ENCODE results near the gene EFCAB10.

Gene EFCAB10

DNA sequence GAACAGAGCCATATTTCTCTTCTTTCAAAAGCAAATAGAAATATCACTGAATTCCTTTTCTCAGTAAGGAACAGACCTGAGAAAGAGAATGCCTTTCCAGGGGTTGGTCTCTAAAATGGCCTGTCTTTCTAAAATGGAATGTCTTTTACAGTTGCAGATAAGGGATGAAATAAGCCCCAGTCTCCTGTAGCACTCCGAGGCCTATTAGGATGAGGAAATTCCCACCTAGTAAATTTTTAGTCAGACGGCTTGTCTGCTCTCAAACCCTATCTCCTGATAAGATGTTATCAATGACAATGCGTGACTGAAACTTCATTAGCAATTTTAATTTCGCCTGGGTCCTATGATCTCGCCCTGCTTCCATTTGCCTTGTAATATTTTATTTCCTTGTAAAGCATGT lies 2.9 kb upstream of the EFCAB10 start:
- H3F3A ChIP-seq (ENCODE audit: control insufficient read depth, insufficient read depth), result peaks cover 2% of the 10 kb centered on the region; the same call in 1 of the 2 replicates
- no peak overlapping the region for H3K4me3 ChIP-seq (ENCODE audit: low read length)
- H3K27ac ChIP-seq (ENCODE audit: low read depth, low read length), result no peak overlapping the region
- no peaks in the 10 kb centered on the region for H4K20me1 ChIP-seq (ENCODE audit: control insufficient read depth, insufficient read depth, low read depth, low read length)
- H3K79me2 ChIP-seq (ENCODE audit: control insufficient read depth, low read length), result no peaks in the 10 kb centered on the region
- no peaks in the 10 kb centered on the region for H3K9me3 ChIP-seq (ENCODE audit: control insufficient read depth, insufficient read depth, low read length)
- peaks cover 40% of the 10 kb centered on the region for H3K4me1 ChIP-seq (ENCODE audit: control insufficient read depth, low read length)
- no peaks in the 10 kb centered on the region for H3K27me3 ChIP-seq (ENCODE audit: control insufficient read depth, low read length)
- TF ChIP-seq EZH2phosphoT487 (IDR thresholded peaks at IDR 0.05; ENCODE audit: borderline replicate concordance, low read length), result no peak
- TF ChIP-seq, protein P1, sequence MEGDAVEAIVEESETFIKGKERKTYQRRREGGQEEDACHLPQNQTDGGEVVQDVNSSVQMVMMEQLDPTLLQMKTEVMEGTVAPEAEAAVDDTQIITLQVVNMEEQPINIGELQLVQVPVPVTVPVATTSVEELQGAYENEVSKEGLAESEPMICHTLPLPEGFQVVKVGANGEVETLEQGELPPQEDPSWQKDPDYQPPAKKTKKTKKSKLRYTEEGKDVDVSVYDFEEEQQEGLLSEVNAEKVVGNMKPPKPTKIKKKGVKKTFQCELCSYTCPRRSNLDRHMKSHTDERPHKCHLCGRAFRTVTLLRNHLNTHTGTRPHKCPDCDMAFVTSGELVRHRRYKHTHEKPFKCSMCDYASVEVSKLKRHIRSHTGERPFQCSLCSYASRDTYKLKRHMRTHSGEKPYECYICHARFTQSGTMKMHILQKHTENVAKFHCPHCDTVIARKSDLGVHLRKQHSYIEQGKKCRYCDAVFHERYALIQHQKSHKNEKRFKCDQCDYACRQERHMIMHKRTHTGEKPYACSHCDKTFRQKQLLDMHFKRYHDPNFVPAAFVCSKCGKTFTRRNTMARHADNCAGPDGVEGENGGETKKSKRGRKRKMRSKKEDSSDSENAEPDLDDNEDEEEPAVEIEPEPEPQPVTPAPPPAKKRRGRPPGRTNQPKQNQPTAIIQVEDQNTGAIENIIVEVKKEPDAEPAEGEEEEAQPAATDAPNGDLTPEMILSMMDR (IDR thresholded peaks at IDR 0.05; ENCODE audit: low read depth, low read length, poor library complexity, severe bottlenecking), result no peak
- no peak overlapping the region for H3K4me2 ChIP-seq (ENCODE audit: low read length)
- H3K9me2 ChIP-seq (replicated peaks; ENCODE audit: control insufficient read depth, low read length), result no peaks in the 10 kb centered on the region
- H3K36me3 ChIP-seq (ENCODE audit: control insufficient read depth, low read length), result no peaks in the 10 kb centered on the region

DNA sequence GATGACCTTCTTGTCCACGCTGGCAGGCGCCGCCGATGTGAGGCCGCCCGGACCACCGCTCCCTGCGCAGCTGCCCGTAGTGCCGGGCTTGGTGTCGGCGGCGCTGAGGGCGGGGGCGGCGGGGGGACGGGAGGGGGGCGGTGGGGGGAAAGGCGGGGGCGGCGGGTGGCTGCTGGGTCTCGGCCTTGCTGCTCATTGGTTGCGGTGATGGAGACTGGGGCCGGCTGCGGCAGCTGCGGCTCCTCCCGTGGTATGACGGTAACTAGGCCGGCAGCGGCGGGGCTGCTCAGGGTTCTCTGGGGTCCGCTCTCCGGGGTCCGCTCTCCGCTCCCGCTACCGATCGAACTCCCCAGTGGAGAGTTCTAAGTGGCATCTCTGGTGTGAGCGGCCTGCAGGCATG lies 1.8 kb upstream of the EFCAB10 start:
- Histone ChIP-seq H3K36me3 (ENCODE audit: control insufficient read depth, low read length) (no peaks in the 10 kb centered on the region), H3K27me3 (ENCODE audit: control insufficient read depth, low read length) (no peaks in the 10 kb centered on the region), H3K4me2 (ENCODE audit: low read length) (no peak overlapping the region), H3K4me1 (ENCODE audit: control insufficient read depth, low read length) (peaks cover 29% of the 10 kb centered on the region), H4K20me1 (ENCODE audit: control insufficient read depth, insufficient read depth, low read depth, low read length) (no peaks in the 10 kb centered on the region), H3K27ac (ENCODE audit: low read depth, low read length) (no peak overlapping the region), H3K9me3 (ENCODE audit: control insufficient read depth, insufficient read depth, low read length) (no peaks in the 10 kb centered on the region), H3F3A (ENCODE audit: control insufficient read depth, insufficient read depth) (peaks cover 2% of the 10 kb centered on the region; the same call in 1 of the 2 replicates), H3K79me2 (ENCODE audit: control insufficient read depth, low read length) (no peaks in the 10 kb centered on the region), H3K9me2 (replicated peaks; ENCODE audit: control insufficient read depth, low read length) (no peaks in the 10 kb centered on the region), H3K4me3 (ENCODE audit: low read length) (no peak overlapping the region)
- TF ChIP-seq, protein P1 (IDR thresholded peaks at IDR 0.05; ENCODE audit: low read depth, low read length, poor library complexity, severe bottlenecking), result no peak
- TF ChIP-seq EZH2phosphoT487 (IDR thresholded peaks at IDR 0.05; ENCODE audit: borderline replicate concordance, low read length), result no peak

DNA sequence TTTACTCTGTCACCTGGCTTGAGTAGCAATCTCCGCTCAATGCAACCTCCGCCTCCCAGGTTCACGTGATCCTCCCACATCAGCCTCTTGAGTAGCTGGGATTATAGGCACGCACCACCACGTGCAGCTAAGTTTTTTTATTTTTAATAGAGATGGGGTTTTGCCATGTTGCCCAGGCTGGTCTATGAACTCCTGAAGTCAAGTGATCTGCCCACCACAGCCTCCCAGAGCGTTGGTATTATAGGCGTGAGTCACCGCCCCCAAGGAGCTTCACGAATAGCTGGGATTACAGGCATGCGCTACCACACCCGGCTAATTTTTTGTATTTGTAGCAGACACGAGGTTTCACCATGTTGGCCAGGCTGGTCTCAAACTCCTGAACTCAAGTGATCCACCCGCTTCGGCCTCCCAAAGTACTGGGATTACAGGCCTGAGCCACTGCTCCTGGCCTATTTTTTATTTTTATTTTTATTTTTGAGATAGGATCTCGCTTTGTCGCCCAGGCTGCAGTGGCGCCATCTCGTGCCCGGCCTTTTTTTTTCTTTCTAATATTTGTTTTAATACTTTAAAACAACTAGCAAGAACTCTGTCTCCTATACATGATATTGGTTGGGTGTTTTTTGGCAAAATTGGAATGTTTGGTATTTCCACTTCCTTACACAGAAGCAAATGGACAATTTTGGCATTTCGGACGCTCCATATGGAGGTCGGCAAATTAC lies 1.1 kb downstream of the EFCAB10 start:
- TF ChIP-seq EZH2phosphoT487 (IDR thresholded peaks at IDR 0.05; ENCODE audit: borderline replicate concordance, low read length), result no peak
- TF ChIP-seq, protein P1 (IDR thresholded peaks at IDR 0.05; ENCODE audit: low read depth, low read length, poor library complexity, severe bottlenecking), result no peak
- Histone ChIP-seq H4K20me1 (ENCODE audit: control insufficient read depth, insufficient read depth, low read depth, low read length) (no peaks in the 10 kb centered on the region), H3K27ac (ENCODE audit: low read depth, low read length) (no peak overlapping the region), H3K36me3 (ENCODE audit: control insufficient read depth, low read length) (no peaks in the 10 kb centered on the region), H3K79me2 (ENCODE audit: control insufficient read depth, low read length) (no peaks in the 10 kb centered on the region), H3K9me2 (replicated peaks; ENCODE audit: control insufficient read depth, low read length) (no peaks in the 10 kb centered on the region), H3K9me3 (ENCODE audit: control insufficient read depth, insufficient read depth, low read length) (no peaks in the 10 kb centered on the region), H3K4me3 (ENCODE audit: low read length) (no peak overlapping the region), H3K4me2 (ENCODE audit: low read length) (no peak overlapping the region), H3F3A (ENCODE audit: control insufficient read depth, insufficient read depth) (peaks cover under 1% of the 10 kb centered on the region; the same call in 1 of the 2 replicates), H3K27me3 (ENCODE audit: control insufficient read depth, low read length) (no peaks in the 10 kb centered on the region), H3K4me1 (ENCODE audit: control insufficient read depth, low read length) (peaks cover 7% of the 10 kb centered on the region)

Data from DOHH2 (cell line).